Keratinocyte (primary cell): ENCODE measurements around the gene APOA4. TPM values are rescaled to one million over a fixed set of nuclear protein-coding genes. Genes with fewer than 3 reads are reported as not detected.

Experiments used
- DNase-seq: peaks from one replicate; pipeline ENCODE4 v3.0.0-alpha.2; 2011; ENCODE audit warnings: low read depth, missing footprints, low spot score
- FAIRE-seq: peaks from 2 replicates; lab custom pipeline; 2011; peaks lifted over from hg19 to GRCh38; lab: Jason Lieb, UNC
- H2AFZ ChIP-seq: 2 replicates; pipeline ENCODE4 v1.6.0; 2012; ENCODE audit warnings: low read length, control low read depth, inconsistent platforms; ENCODE audit not compliant: control insufficient read depth
- H3K27ac ChIP-seq: 2 replicates; pipeline ENCODE4 v1.5.1; 2011; ENCODE audit warnings: low read length; ENCODE audit not compliant: control insufficient read depth, insufficient read depth
- H3K27me3 ChIP-seq: 3 replicates; pipeline ENCODE4 v1.6.0; 2011; ENCODE audit warnings: low read length; ENCODE audit not compliant: control insufficient read depth, insufficient read depth; ENCODE audit errors: extremely low read depth
- H3K36me3 ChIP-seq, 2 experiments: 2 replicates in 1 of 2; 3 replicates in 1 of 2; pipeline ENCODE4 v1.5.1; 2011; ENCODE audit warnings: low read length in 2 of 2, mild to moderate bottlenecking in 1 of 2; ENCODE audit not compliant: control insufficient read depth in 2 of 2, insufficient read depth in 2 of 2; ENCODE audit errors: extremely low read depth in 1 of 2
- H3K4me1 ChIP-seq: 3 replicates; pipeline ENCODE4 v1.5.1; 2011; ENCODE audit warnings: low read length; ENCODE audit not compliant: control insufficient read depth, insufficient read depth; ENCODE audit errors: extremely low read depth
- H3K4me2 ChIP-seq: 3 replicates; pipeline ENCODE4 v1.6.0; 2011; ENCODE audit warnings: low read depth, low read length; ENCODE audit not compliant: control insufficient read depth, insufficient read depth; ENCODE audit errors: extremely low read depth
- H3K4me3 ChIP-seq, 3 experiments: fragments of 200-600 bp in 1 of 3; sonication (generic) in 1 of 3; 2 replicates in 2 of 3; 3 replicates in 1 of 3; pipeline ENCODE4 v1.5.1; 2011 to 2016; ENCODE audit warnings: low read length in 3 of 3, mild to moderate bottlenecking in 3 of 3, control low read depth in 2 of 3, inconsistent platforms in 1 of 3, low read depth in 1 of 3, mixed read lengths in 1 of 3, mixed run types in 1 of 3, moderate library complexity in 1 of 3; ENCODE audit not compliant: control insufficient read depth in 2 of 3, insufficient read depth in 2 of 3; ENCODE audit errors: extremely low read depth in 1 of 3
- H3K79me2 ChIP-seq: 2 replicates; pipeline ENCODE4 v1.6.0; 2012; ENCODE audit warnings: low read length; ENCODE audit not compliant: control insufficient read depth, insufficient read depth
- H3K9ac ChIP-seq: 3 replicates; pipeline ENCODE4 v1.6.0; 2011; ENCODE audit warnings: low read length; ENCODE audit not compliant: control insufficient read depth, insufficient read depth; ENCODE audit errors: extremely low read depth
- H3K9me1 ChIP-seq: 3 replicates; pipeline ENCODE4 v1.6.0; 2011; ENCODE audit warnings: low read length; ENCODE audit not compliant: control insufficient read depth, insufficient read depth; ENCODE audit errors: extremely low read depth
- H3K9me3 ChIP-seq: 2 replicates; pipeline ENCODE4 v1.5.1; 2012; ENCODE audit warnings: low read depth, low read length; ENCODE audit not compliant: control insufficient read depth
- H4K20me1 ChIP-seq: 3 replicates; pipeline ENCODE4 v1.6.0; 2011; ENCODE audit warnings: low read length; ENCODE audit not compliant: control insufficient read depth, insufficient read depth; ENCODE audit errors: extremely low read depth
- EZH2 ChIP-seq: IDR thresholded peaks from one replicate; pipeline ENCODE4 v1.6.1; 2012; ENCODE audit warnings: inconsistent platforms, mild to moderate bottlenecking, low read length, moderate library complexity
- dilution Hi-C: fragments of 300-500 bp; cut with MboI; formaldehyde crosslinking; loops from one replicate; pipeline ENCODE4 v1.7.0; 2020; ENCODE audit warnings: low sequenced_read_pairs; ENCODE audit not compliant: extremely low pct_ligation_motif_present
- polyA plus RNA-seq, 5 experiments: library from polyadenylated mRNA; depleted of rRNA in 3 of 5; stranded (reverse) in 3 of 5; stranded (forward) in 1 of 5; unstranded in 1 of 5; fragments of >200 nt; gene quantifications; 1 replicate in 1 of 5; 2 replicates in 3 of 5; 3 replicates in 1 of 5; pipeline versions ENCODE4 v1.2.1 to v1.2.3, GENCODE V29; 2011 to 2012; ENCODE audit warnings: missing spikeins in 2 of 5, low read depth in 1 of 5, low replicate concordance in 1 of 5
- TF ChIP-seq, protein P1 (sequence below), 3 experiments: IDR thresholded peaks in 1 of 3; conservative IDR thresholded peaks in 1 of 3; optimal IDR thresholded peaks in 1 of 3; 2 replicates in 2 of 3; 3 replicates in 1 of 3; pipeline versions ENCODE3 to v1.5.1; 2011; ENCODE audit warnings: low read length in 3 of 3, mild to moderate bottlenecking in 3 of 3, moderate library complexity in 2 of 3, control low read depth in 1 of 3, inconsistent platforms in 1 of 3; ENCODE audit not compliant: insufficient read depth in 2 of 3; ENCODE audit errors: extremely low read depth in 1 of 3

APOA4 gene
- polyA plus RNA-seq, 1 donor (not counting 4 experiments of a cell fraction or from before 2014, with no cell fraction given) = not detected

DNA sequence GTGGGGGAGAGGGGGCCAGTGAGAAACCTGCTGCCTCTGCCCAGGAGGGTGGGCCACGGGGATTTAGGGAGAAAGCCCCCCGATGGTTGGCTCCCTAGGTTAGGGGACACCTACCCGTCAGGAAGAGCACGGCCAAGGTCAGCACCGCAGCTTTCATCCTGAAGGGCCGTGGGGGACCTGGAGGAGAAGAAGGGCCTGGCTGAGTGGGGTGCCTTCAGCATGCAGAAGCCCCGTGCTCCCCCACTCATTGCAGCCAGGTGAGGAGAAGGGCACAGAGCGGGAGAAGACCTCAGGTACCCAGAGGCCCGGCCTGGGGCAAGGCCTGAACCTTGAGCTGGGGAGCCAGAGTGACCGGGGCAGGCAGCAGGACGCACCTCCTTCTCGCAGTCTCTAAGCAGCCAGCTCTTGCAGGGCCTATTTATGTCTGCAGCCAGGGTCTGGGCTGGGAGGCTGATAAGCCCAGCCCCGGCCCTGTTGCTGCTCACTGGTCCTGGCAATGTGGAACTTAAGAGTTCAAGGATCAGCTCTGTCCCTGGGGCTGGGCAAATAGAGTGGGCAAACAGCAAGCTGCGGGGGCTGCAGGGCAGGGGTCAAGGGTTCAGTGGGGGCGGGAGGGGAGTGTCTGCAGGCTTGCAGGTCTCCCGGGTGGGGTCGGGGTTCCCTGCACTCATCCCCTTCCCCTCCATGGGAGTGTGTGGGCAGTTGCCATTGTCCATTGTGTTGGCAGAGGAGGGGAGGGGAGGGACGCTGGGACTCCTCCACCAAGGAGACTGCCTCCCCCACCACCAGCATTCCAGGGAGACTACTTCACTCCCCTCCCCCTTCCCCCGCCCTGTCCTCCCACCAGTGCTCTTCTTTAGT is 14.4 kb upstream of the APOA4 start, which contains the start of gene APOA1:
Gene APOA1, minus strand, starts transcription at position 392 of the 861 bp plus-strand sequence. Its CDS starts 235 bp downstream, at position 157.
- no peak for DNase-seq
- no peak for FAIRE-seq
- no peak within 1 kb of the TSS for H2AFZ ChIP-seq
- no peaks in the 10 kb centered on the region for H3K9me3 ChIP-seq
- H4K20me1 ChIP-seq = no peaks in the 10 kb centered on the region
- dilution Hi-C loops = no loop called here
- no peaks in the 10 kb centered on the region for H3K36me3 ChIP-seq
- H3K4me3 ChIP-seq = no peak within 1 kb of the TSS
- no peak within 1 kb of the TSS for H3K4me2 ChIP-seq
- H3K9ac ChIP-seq = no peak within 1 kb of the TSS
- no peaks in the 10 kb centered on the region for H3K9me1 ChIP-seq
- no peak for TF ChIP-seq EZH2
- TF ChIP-seq, protein P1, sequence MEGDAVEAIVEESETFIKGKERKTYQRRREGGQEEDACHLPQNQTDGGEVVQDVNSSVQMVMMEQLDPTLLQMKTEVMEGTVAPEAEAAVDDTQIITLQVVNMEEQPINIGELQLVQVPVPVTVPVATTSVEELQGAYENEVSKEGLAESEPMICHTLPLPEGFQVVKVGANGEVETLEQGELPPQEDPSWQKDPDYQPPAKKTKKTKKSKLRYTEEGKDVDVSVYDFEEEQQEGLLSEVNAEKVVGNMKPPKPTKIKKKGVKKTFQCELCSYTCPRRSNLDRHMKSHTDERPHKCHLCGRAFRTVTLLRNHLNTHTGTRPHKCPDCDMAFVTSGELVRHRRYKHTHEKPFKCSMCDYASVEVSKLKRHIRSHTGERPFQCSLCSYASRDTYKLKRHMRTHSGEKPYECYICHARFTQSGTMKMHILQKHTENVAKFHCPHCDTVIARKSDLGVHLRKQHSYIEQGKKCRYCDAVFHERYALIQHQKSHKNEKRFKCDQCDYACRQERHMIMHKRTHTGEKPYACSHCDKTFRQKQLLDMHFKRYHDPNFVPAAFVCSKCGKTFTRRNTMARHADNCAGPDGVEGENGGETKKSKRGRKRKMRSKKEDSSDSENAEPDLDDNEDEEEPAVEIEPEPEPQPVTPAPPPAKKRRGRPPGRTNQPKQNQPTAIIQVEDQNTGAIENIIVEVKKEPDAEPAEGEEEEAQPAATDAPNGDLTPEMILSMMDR (optimal IDR thresholded peaks at IDR 0.05 in 1 of 3, IDR thresholded peaks at IDR 0.05 in 1 of 3, conservative IDR thresholded peaks at IDR 0.05 in 1 of 3; ENCODE audit: extremely low read depth in 1 of 3, insufficient read depth in 2 of 3, low read length in 3 of 3) = no peak
- peaks cover 4% of the 10 kb centered on the region for H3K4me1 ChIP-seq
- H3K27ac ChIP-seq = no peak within 1 kb of the TSS
- H3K79me2 ChIP-seq = no peaks in the 10 kb centered on the region
- no peaks in the 10 kb centered on the region for H3K27me3 ChIP-seq

DNA sequence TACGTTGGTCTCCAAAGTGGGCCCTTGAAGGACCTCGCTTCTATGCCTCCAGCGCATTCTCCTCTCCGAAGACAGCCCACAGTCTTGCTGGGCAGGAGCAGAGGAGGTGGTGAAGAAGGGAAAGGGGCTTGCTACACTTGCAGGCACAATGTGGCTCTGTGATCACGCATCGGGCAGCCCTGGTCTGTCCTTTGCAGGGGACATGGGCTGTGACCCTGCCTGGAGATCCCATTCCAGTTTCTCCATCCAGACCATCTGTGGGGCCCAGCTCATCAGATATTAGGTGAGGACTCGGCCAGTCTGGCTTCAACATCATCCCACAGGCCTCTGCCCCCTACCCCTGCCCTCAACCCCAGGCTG is 13.5 kb upstream of the APOA4 start:
- H3K9me3 ChIP-seq = no peaks in the 10 kb centered on the region
- no peak overlapping the region for H3K4me3 ChIP-seq
- H3K9ac ChIP-seq = no peak overlapping the region
- FAIRE-seq (no peak), DNase-seq (no peak)
- H3K36me3 ChIP-seq = no peaks in the 10 kb centered on the region
- no peaks in the 10 kb centered on the region for H4K20me1 ChIP-seq
- no peaks in the 10 kb centered on the region for H3K79me2 ChIP-seq
- no peaks in the 10 kb centered on the region for H3K9me1 ChIP-seq
- no peaks in the 10 kb centered on the region for H3K27me3 ChIP-seq
- no peak overlapping the region for H3K4me2 ChIP-seq
- TF ChIP-seq, protein P1 (optimal IDR thresholded peaks at IDR 0.05 in 1 of 3, IDR thresholded peaks at IDR 0.05 in 1 of 3, conservative IDR thresholded peaks at IDR 0.05 in 1 of 3; ENCODE audit: extremely low read depth in 1 of 3, insufficient read depth in 2 of 3, low read length in 3 of 3) = no peak
- TF ChIP-seq EZH2 = no peak
- peaks cover 4% of the 10 kb centered on the region for H3K4me1 ChIP-seq
- no peak overlapping the region for H2AFZ ChIP-seq
- dilution Hi-C loops = no loop called here
- no peak overlapping the region for H3K27ac ChIP-seq
